A549 (cell line): ENCODE results near the gene CYP2D6. TPM values are rescaled to one million over a fixed set of nuclear protein-coding genes. Genes with fewer than 3 reads are reported as not detected.

Source experiments
- ATAC-seq, 2 experiments: fragments of 200-7000 bp in 1 of 2; fragments of >200 bp in 1 of 2; cut with Nextera tagmentation in 1 of 2; cut with Tn5 transposase in 1 of 2; 3 replicates each; pipeline versions ENCODE4 v1.8.0 to v1.9.1; 2018 to 2020; ENCODE audit warnings: mild to moderate bottlenecking in 1 of 2, moderate library complexity in 1 of 2
- CTCF ChIA-PET: fragments of 300-600 bp; sonication (Branson Sonifier 250); formaldehyde crosslinking; extraction: SDS; loops from one replicate; lab custom pipeline; 2021; ENCODE audit warnings: antibody characterized with exemption, inconsistent platforms; lab: Yijun Ruan, JAX
- POLR2A ChIA-PET: fragments of 350-600 bp; formaldehyde crosslinking; extraction: SDS; loops from one replicate; lab custom pipeline; 2021; ENCODE audit warnings: antibody characterized with exemption, inconsistent platforms; lab: Yijun Ruan, JAX
- DNase-seq, 2 experiments: peaks; one replicate each; pipeline versions ENCODE4 v3.0.0 to v3.0.0-alpha.2; 2011 to 2016; ENCODE audit warnings: low read depth in 1 of 2, low spot score in 1 of 2
- FAIRE-seq: peaks from 2 replicates; lab custom pipeline; 2011; peaks lifted over from hg19 to GRCh38; lab: Jason Lieb, UNC
- H3K27ac ChIP-seq, 2 experiments: fragments of >200 bp; sonication (Bioruptor Twin); formaldehyde crosslinking; 3 replicates each; pipeline ENCODE4 v1.5.1; 2016 to 2017
- H3K4me1 ChIP-seq: fragments of >200 bp; sonication (Bioruptor Twin); formaldehyde crosslinking; 3 replicates; pipeline ENCODE4 v1.6.1; 2016
- H3K4me2 ChIP-seq: fragments of >200 bp; sonication (Bioruptor Twin); formaldehyde crosslinking; 3 replicates; pipeline ENCODE4 v1.6.1; 2016
- H3K4me3 ChIP-seq: fragments of >200 bp; sonication (Bioruptor Twin); formaldehyde crosslinking; 3 replicates; pipeline ENCODE4 v1.5.1; 2016
- H3K9me3 ChIP-seq: fragments of >200 bp; sonication (Bioruptor Twin); formaldehyde crosslinking; 3 replicates; pipeline ENCODE4 v1.6.1; 2016
- BHLHE40 ChIP-seq: IDR thresholded peaks from 2 replicates; pipeline ENCODE4 v1.6.1; 2012; ENCODE audit warnings: low read depth, low read length, inconsistent platforms
- ELK1 ChIP-seq: fragments of 150-350 bp; IDR thresholded peaks from 2 replicates; pipeline ENCODE4 v1.6.1; 2014; ENCODE audit warnings: low read depth, mild to moderate bottlenecking, low read length
- EP300 ChIP-seq, 2 experiments: fragments of >200 bp; sonication (Bioruptor Twin); formaldehyde crosslinking; IDR thresholded peaks; 2 replicates in 1 of 2; 3 replicates in 1 of 2; pipeline ENCODE4 v1.6.1; 2016 to 2017
- FOSB ChIP-seq: fragments of 250-450 bp; sonication (Bioruptor Pico); IDR thresholded peaks from 2 replicates; pipeline ENCODE4 v1.5.0; 2020; ENCODE audit warnings: mild to moderate bottlenecking, moderate library complexity
- GATA3 ChIP-seq: IDR thresholded peaks from 2 replicates; pipeline ENCODE4 v1.6.1; 2012; ENCODE audit warnings: borderline replicate concordance
- JUN ChIP-seq, 2 experiments: fragments of >200 bp; sonication (Bioruptor Twin); formaldehyde crosslinking; IDR thresholded peaks; 2 replicates in 1 of 2; 3 replicates in 1 of 2; pipeline ENCODE4 v1.6.1; 2016 to 2017
- NPAS2 ChIP-seq: fragments of 250-450 bp; sonication (Bioruptor Pico); IDR thresholded peaks from 2 replicates; pipeline ENCODE4 v1.8.0; 2022; ENCODE audit warnings: mild to moderate bottlenecking, moderate library complexity, borderline replicate concordance
- RARB ChIP-seq: fragments of 250-450 bp; sonication (Bioruptor Pico); IDR thresholded peaks from 2 replicates; pipeline ENCODE4 v1.8.0; 2021; ENCODE audit warnings: mild to moderate bottlenecking, moderate library complexity
- SMC3 ChIP-seq: fragments of >200 bp; sonication (Bioruptor Twin); formaldehyde crosslinking; IDR thresholded peaks from 3 replicates; pipeline ENCODE4 v1.6.1; 2018; ENCODE audit warnings: inconsistent platforms
- WGBS: methylation state at CpG from one replicate; pipeline ENCODE4 v1.1.6; 2017; ENCODE audit errors: missing lambda C conversion rate; 5-methylcytosine and 5-hydroxymethylcytosine counted together
- polyA plus RNA-seq, 4 experiments: library from polyadenylated mRNA; depleted of rRNA in 3 of 4; stranded (reverse); fragments of >200 nt; fragmentation: RNase III in 1 of 4; extraction: RNeasy Plus Mini Kit Qiagen cat#74134 plus additional on column Dnase treatment in 1 of 4; gene quantifications; 2 replicates in 3 of 4; 3 replicates in 1 of 4; pipeline ENCODE4 v1.2.3, GENCODE V29; 2011 to 2017
- TF ChIP-seq, protein P1 (sequence below): IDR thresholded peaks from 2 replicates; pipeline ENCODE4 v1.6.1; 2012; ENCODE audit warnings: low read depth, borderline replicate concordance

CYP2D6 gene
- polyA plus RNA-seq, 2 of the 4 experiments (the other 2 are of a cell fraction) = 0.59 to 0.63 TPM

DNA sequence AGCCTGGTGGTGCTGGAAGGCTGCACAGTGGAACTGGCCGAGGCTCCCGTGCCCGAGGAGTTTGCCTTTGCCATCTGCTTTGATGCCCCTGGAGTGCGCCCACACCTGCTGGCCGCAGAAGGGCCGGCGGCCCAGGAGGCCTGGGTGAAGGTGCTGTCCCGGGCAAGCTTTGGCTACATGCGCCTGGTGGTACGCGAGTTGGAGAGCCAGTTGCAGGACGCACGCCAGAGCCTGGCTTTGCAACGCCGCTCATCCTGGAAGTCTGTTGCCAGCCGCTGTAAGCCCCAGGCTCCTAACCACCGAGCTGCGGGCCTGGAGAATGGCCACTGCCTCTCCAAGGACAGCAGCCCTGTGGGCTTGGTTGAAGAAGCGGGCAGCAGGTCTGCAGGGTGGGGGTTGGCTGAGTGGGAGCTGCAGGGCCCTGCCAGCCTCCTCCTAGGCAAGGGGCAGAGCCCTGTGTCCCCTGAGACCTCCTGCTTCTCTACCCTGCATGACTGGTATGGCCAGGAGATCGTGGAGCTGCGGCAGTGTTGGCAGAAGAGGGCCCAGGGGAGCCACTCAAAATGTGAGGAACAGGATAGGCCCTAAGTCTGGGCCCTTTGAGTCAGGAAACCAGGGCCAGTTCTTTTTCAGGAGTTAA is 53.0 kb downstream of the CYP2D6 start:
- no peak for TF ChIP-seq NPAS2
- TF ChIP-seq EP300 (IDR thresholded peaks at IDR 0.05) = no peak
- TF ChIP-seq ELK1 = no peak
- TF ChIP-seq, protein P1, sequence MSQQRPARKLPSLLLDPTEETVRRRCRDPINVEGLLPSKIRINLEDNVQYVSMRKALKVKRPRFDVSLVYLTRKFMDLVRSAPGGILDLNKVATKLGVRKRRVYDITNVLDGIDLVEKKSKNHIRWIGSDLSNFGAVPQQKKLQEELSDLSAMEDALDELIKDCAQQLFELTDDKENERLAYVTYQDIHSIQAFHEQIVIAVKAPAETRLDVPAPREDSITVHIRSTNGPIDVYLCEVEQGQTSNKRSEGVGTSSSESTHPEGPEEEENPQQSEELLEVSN = no peak
- TF ChIP-seq FOSB (CRISPR knock-in tag) = no peak
- no peak for TF ChIP-seq SMC3
- TF ChIP-seq, all 56 proteins: peak for 0
- WGBS = 100% methylated on average over 2 of the region's 21 CpGs
- Histone ChIP-seq H3K4me3 (no peak overlapping the region), H3K27ac (no peak overlapping the region), H3K9me3 (peaks cover 7% of the 10 kb centered on the region; the same call in 1 of the 3 replicates), H3K4me1 (peaks cover 3% of the 10 kb centered on the region; the same call in 1 of the 3 replicates), H3K4me2 (no peak overlapping the region)
- ATAC-seq = no peak
- ChIA-PET CTCF (interaction anchor here (4.4 kb wide), 1 partner anchor 13 kb away, joined by 23 read pairs; the partner anchor contains the start of gene NDUFA6), POLR2A (no interaction called here)
- DNase-seq = no peak
- no peak for FAIRE-seq

GRCh38 chr22:42076764-42077485 is 53.7 kb downstream of the CYP2D6 start:
- DNase-seq (no peak), ATAC-seq (no peak), FAIRE-seq (no peak)
- Histone ChIP-seq H3K27ac (no peak overlapping the region), H3K4me1 (peaks cover 3% of the 10 kb centered on the region; the same call in 1 of the 3 replicates), H3K4me3 (no peak overlapping the region), H3K4me2 (no peak overlapping the region), H3K9me3 (peaks cover 7% of the 10 kb centered on the region; the same call in 1 of the 3 replicates)
- WGBS = 85% methylated on average over 11 of the region's 20 CpGs
- POLR2A ChIA-PET = no interaction called here
- no peak for TF ChIP-seq GATA3
- TF ChIP-seq JUN (IDR thresholded peaks at IDR 0.05) = no peak
- no peak for TF ChIP-seq BHLHE40
- TF ChIP-seq RARB (CRISPR knock-in tag) = no peak
- no peak for TF ChIP-seq EP300 (IDR thresholded peaks at IDR 0.05)
- CTCF ChIA-PET = interaction anchor here (1.0 kb wide), 1 partner anchor 52 kb away, joined by 4 read pairs; no protein-coding TSS in a partner anchor

Other genes starting within 250 kb of the CYP2D6 start
- not detected in 2 replicates for gene SHISA8, start 215.7 kb downstream of the CYP2D6 start, polyA plus RNA-seq (2011; rRNA removed)
- gene SHISA8, start 215.7 kb downstream of the CYP2D6 start, polyA plus RNA-seq (2017; fragmentation: RNase III; extraction: RNeasy Plus Mini Kit Qiagen cat#74134 plus additional on column Dnase treatment) = 0.14 to 0.15 TPM (median 0.15 TPM) in 3 replicates
- gene TNFRSF13C, start 204.0 kb downstream of the CYP2D6 start, polyA plus RNA-seq (2011; rRNA removed) = 0.18 and 0.29 TPM in 2 replicates
- gene TNFRSF13C, start 204.0 kb downstream of the CYP2D6 start, polyA plus RNA-seq (2017; fragmentation: RNase III; extraction: RNeasy Plus Mini Kit Qiagen cat#74134 plus additional on column Dnase treatment) = 0.24 to 0.35 TPM (median 0.26 TPM) in 3 replicates
- 22.3 and 23.9 TPM in 2 replicates for gene CENPM, start 183.7 kb downstream of the CYP2D6 start, polyA plus RNA-seq (2011; rRNA removed)
- 34.7 to 40.1 TPM (median 36.5 TPM) in 3 replicates for gene CENPM, start 183.7 kb downstream of the CYP2D6 start, polyA plus RNA-seq (2017; fragmentation: RNase III; extraction: RNeasy Plus Mini Kit Qiagen cat#74134 plus additional on column Dnase treatment)
- 1.3 and 1.7 TPM in 2 replicates for gene SEPTIN3, start 161.4 kb downstream of the CYP2D6 start, polyA plus RNA-seq (2011; rRNA removed)
- gene SEPTIN3, start 161.4 kb downstream of the CYP2D6 start, polyA plus RNA-seq (2017; fragmentation: RNase III; extraction: RNeasy Plus Mini Kit Qiagen cat#74134 plus additional on column Dnase treatment) = 0.84 to 1.3 TPM (median 1.1 TPM) in 3 replicates
- gene WBP2NL, start 132.0 kb downstream of the CYP2D6 start, polyA plus RNA-seq (2011; rRNA removed) = 0.08 and 0.14 TPM in 2 replicates
- 0.08 to 0.12 TPM (median 0.10 TPM) in 3 replicates for gene WBP2NL, start 132.0 kb downstream of the CYP2D6 start, polyA plus RNA-seq (2017; fragmentation: RNase III; extraction: RNeasy Plus Mini Kit Qiagen cat#74134 plus additional on column Dnase treatment)
- gene NAGA, start 60.0 kb downstream of the CYP2D6 start, polyA plus RNA-seq (2011; rRNA removed) = 8.9 and 11.4 TPM in 2 replicates
- 6.3 to 6.6 TPM (median 6.5 TPM) in 3 replicates for gene NAGA, start 60.0 kb downstream of the CYP2D6 start, polyA plus RNA-seq (2017; fragmentation: RNase III; extraction: RNeasy Plus Mini Kit Qiagen cat#74134 plus additional on column Dnase treatment)
- gene PHETA2, start 56.6 kb downstream of the CYP2D6 start, polyA plus RNA-seq (2011; rRNA removed) = 0.03 TPM in 1 of 2 replicates, not detected in the other
- gene PHETA2, start 56.6 kb downstream of the CYP2D6 start, polyA plus RNA-seq (2017; fragmentation: RNase III; extraction: RNeasy Plus Mini Kit Qiagen cat#74134 plus additional on column Dnase treatment) = 0.04 TPM in 1 of 3 replicates, not detected in the others
- gene SMDT1, start 51.1 kb downstream of the CYP2D6 start, polyA plus RNA-seq (2011; rRNA removed) = 26.7 and 27.1 TPM in 2 replicates
- 23.9 to 29.7 TPM (median 25.3 TPM) in 3 replicates for gene SMDT1, start 51.1 kb downstream of the CYP2D6 start, polyA plus RNA-seq (2017; fragmentation: RNase III; extraction: RNeasy Plus Mini Kit Qiagen cat#74134 plus additional on column Dnase treatment)
- 70.7 and 99.0 TPM in 2 replicates for gene NDUFA6, start 40.0 kb downstream of the CYP2D6 start, polyA plus RNA-seq (2011; rRNA removed)
- gene NDUFA6, start 40.0 kb downstream of the CYP2D6 start, polyA plus RNA-seq (2017; fragmentation: RNase III; extraction: RNeasy Plus Mini Kit Qiagen cat#74134 plus additional on column Dnase treatment) = 79.1 to 81.4 TPM (median 79.6 TPM) in 3 replicates
- gene TCF20, start 139.8 kb upstream of the CYP2D6 start, polyA plus RNA-seq (2011; rRNA removed) = 16.5 and 17.1 TPM in 2 replicates
- 11.6 to 12.5 TPM (median 11.9 TPM) in 3 replicates for gene TCF20, start 139.8 kb upstream of the CYP2D6 start, polyA plus RNA-seq (2017; fragmentation: RNase III; extraction: RNeasy Plus Mini Kit Qiagen cat#74134 plus additional on column Dnase treatment)